DOHH2 (cell line): ENCODE results near the gene PML.

ENCODE experiments used
- EZH2phosphoT487 ChIP-seq: fragments of 200-600 bp; sonication (generic); IDR thresholded peaks from 2 replicates; pipeline ENCODE4 v1.6.1; 2017; ENCODE audit warnings: borderline replicate concordance, mild to moderate bottlenecking, antibody characterized with exemption, low read length, moderate library complexity, mixed read lengths
- TF ChIP-seq, protein P1 (sequence below): fragments of 200-600 bp; sonication (generic); IDR thresholded peaks from one replicate; pipeline ENCODE4 v1.5.1; 2014; ENCODE audit warnings: antibody characterized with exemption, mild to moderate bottlenecking, low read depth, low read length; ENCODE audit not compliant: poor library complexity, severe bottlenecking

DNA sequence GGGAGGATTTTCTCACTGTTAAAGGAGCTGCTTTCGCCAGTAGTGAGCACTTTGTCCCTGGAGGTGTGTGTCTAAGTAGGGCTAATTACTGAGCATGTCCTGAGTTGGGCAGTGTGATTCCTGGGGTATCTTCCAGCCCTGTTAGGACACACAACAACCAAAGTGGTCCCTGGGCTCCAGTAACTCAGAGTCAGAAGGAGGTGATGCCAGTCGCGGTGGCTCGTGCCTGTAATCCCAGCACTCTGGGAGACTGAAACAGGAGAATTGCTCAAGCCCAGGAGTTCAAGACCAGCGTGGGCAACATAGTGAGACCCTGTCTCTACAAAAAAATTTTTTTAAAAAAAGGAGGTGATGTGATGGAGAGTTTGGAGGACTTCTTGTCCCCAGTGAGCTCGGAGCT is 37.5 kb downstream of the PML start:
- TF ChIP-seq, protein P1, sequence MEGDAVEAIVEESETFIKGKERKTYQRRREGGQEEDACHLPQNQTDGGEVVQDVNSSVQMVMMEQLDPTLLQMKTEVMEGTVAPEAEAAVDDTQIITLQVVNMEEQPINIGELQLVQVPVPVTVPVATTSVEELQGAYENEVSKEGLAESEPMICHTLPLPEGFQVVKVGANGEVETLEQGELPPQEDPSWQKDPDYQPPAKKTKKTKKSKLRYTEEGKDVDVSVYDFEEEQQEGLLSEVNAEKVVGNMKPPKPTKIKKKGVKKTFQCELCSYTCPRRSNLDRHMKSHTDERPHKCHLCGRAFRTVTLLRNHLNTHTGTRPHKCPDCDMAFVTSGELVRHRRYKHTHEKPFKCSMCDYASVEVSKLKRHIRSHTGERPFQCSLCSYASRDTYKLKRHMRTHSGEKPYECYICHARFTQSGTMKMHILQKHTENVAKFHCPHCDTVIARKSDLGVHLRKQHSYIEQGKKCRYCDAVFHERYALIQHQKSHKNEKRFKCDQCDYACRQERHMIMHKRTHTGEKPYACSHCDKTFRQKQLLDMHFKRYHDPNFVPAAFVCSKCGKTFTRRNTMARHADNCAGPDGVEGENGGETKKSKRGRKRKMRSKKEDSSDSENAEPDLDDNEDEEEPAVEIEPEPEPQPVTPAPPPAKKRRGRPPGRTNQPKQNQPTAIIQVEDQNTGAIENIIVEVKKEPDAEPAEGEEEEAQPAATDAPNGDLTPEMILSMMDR: no peak
- no peak for TF ChIP-seq EZH2phosphoT487
